Right kidney (tissue), 9 donors: ENCODE results near the gene PCDHGA11.
"Not testable (repeated sequence)": the region's sequence is repeated elsewhere in the genome, so short reads cannot be mapped to it uniquely, and the experiment has no call there.

Experiments used
- DNase-seq: peaks from one replicate; pipeline ENCODE4 v3.0.0-alpha.2; 2016
- long read RNA-seq, 8 donors: transcript quantifications; one replicate each; lab custom pipeline, GENCODE V29; 2026

The PCDHGA11 gene
- long read RNA-seq, donor 1, full-length matches to known transcripts = 2 of 2 reads
- long read RNA-seq, donor 1, partial matches to known transcripts = 0 of 2 reads
- long read RNA-seq, donor 1, other reads (novel, unspliced or antisense) = 0 of 2 reads
- long read RNA-seq, donor 2 = 0 reads
- long read RNA-seq, donor 3 = 0 reads
- long read RNA-seq, donor 4, full-length matches to known transcripts = 6 of 6 reads
- long read RNA-seq, donor 4, partial matches to known transcripts = 0 of 6 reads
- long read RNA-seq, donor 4, other reads (novel, unspliced or antisense) = 0 of 6 reads
- long read RNA-seq, donor 5, partial matches to known transcripts = 0 of 2 reads
- long read RNA-seq, donor 5, other reads (novel, unspliced or antisense) = 0 of 2 reads
- long read RNA-seq, donor 6, full-length matches to known transcripts = 5 of 5 reads
- long read RNA-seq, donor 6, partial matches to known transcripts = 0 of 5 reads
- long read RNA-seq, donor 6, other reads (novel, unspliced or antisense) = 0 of 5 reads
- long read RNA-seq, donor 7, full-length matches to known transcripts = 6 of 6 reads
- long read RNA-seq, donor 7, partial matches to known transcripts = 0 of 6 reads
- long read RNA-seq, donor 7, other reads (novel, unspliced or antisense) = 0 of 6 reads
- long read RNA-seq, donor 8, partial matches to known transcripts = 0 of 3 reads
- long read RNA-seq, donor 8, other reads (novel, unspliced or antisense) = 0 of 3 reads

DNA sequence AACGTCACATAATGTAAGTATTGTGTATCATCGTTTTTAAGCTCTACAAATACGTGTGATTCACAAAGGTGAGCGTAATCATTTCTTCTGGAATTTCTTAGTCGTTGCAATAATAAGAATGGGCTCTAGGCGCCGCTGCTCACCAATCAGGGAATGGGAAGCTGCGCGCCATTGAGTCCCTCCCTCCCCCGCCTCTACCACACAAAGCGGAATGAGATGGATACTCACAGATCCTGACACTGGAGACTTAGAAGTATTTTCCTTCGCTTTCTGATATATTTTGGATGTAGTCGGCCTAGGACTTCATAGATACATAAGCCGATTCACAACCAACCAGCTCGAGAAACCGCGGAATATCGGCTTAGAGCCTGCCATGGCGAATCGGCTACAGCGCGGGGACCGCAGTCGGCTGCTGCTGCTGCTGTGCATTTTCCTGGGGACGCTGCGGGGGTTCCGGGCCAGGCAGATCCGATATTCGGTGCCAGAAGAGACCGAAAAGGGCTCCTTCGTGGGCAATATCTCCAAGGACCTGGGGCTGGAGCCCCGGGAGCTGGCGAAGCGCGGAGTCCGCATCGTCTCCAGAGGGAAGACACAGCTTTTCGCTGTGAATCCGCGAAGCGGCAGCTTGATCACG, at the start of gene PCDHGA11:
TSS of gene PCDHGA11 (plus strand) at position 197 of the 634 bp plus-strand sequence. CDS start at position 374, 177 bp downstream.
- peak; percentile 41 for DNase-seq

- no peak for DNase-seq
These were observed 49.0 kb upstream of the PCDHGA11 start for GRCh38 chr5:141371572-141372475.

DNA sequence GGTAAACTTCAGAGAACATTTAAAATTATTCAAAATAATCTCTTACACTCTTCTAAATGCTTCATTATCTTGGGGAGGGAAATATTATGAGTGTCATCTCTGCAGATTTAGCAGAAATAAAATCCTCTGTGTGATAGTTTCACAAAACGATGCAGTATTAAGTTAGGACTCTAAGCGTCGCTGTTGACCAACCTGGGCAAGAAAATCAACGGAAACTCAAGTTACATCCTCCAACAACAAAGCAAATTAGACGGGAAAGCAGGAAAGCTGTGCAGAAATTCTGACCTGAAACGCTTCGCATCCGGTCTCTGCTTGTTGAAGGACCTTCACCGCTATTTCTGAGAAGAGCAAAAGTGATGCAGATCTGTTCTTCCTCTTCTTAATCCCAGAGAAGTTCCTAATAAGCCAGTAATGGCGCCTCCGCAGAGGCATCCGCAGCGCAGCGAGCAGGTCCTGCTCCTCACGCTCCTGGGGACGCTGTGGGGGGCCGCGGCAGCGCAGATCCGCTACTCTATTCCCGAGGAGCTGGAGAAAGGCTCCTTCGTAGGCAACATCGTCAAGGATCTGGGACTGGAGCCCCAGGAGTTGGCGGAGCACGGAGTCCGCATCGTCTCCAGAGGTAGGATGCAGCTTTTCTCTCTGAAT, 47.1 kb upstream of the PCDHGA11 start, which contains the start of gene PCDHGA6:
TSS of gene PCDHGA6 (plus strand) at position 219 of the 645 bp plus-strand sequence. CDS start at position 412, 193 bp downstream.
- DNase-seq = peak; percentile 41

DNA sequence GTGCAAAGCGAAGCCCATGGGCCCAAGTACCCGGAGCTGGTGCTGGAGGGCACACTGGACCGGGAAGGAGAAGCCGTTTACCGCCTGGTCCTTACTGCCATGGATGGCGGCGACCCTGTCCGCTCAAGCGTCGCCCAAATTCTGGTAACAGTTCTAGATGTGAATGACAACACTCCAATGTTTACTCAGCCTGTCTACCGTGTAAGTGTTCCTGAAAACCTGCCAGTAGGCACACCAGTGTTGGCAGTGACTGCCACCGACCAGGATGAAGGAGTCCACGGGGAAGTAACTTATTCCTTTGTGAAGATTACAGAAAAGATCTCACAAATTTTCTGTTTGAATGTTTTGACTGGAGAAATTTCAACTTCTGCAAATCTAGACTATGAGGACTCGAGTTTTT, 46.2 kb upstream of the PCDHGA11 start:
- DNase-seq = no peak

GRCh38 chr5:141375444-141376155, 45.3 kb upstream of the PCDHGA11 start:
- DNase-seq = not testable (repeated sequence)

DNA sequence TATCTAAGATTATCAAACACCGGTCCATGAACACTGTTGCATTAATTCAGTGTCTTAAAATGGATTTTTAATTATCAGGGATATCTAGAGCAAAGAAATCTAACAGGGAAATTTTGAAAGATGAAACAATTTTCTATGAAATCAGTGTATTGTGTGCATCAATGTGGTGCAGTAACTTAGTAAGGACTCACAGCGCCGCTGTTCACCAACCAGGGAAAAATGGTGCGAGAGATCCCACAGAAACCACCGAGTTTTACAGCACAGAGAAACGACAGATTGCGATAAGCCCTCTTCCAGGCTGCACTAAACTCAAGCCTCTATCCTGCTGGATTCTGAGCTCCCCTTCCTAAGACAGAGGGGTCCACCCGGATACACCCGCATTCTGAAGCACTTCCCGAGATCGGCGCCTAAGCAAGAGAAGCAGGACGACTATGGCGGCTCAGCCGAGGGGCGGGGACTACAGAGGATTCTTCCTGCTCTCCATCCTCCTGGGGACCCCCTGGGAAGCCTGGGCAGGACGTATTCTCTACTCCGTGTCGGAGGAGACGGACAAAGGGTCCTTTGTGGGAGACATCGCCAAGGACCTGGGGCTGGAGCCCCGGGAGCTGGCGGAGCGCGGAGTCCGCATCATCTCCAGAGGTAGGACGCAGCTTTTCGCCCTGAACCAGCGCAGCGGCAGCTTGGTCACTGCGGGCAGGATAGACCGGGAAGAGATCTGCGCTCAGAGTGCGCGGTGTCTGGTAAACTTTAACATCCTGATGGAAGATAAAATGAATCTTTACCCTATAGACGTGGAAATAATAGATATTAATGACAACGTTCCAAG, 38.2 kb upstream of the PCDHGA11 start, which contains the start of gene PCDHGA7:
TSS of gene PCDHGA7 (plus strand) at position 274 of the 826 bp plus-strand sequence. CDS start at position 432, 158 bp downstream.
- peak; percentile 19 for DNase-seq

- DNase-seq = no peak
These were observed 37.5 kb upstream of the PCDHGA11 start for GRCh38 chr5:141383345-141383744.

GRCh38 chr5:141384471-141385267, 36.2 kb upstream of the PCDHGA11 start:
- no peak for DNase-seq

- DNase-seq = peak; percentile 20
These were observed 33.1 kb upstream of the PCDHGA11 start, which contains the start of gene PCDHGB4 for GRCh38 chr5:141387557-141388311. TSS of gene PCDHGB4 (plus strand) at chr5:141387698. CDS start at chr5:141387885, 187 bp downstream.

DNA sequence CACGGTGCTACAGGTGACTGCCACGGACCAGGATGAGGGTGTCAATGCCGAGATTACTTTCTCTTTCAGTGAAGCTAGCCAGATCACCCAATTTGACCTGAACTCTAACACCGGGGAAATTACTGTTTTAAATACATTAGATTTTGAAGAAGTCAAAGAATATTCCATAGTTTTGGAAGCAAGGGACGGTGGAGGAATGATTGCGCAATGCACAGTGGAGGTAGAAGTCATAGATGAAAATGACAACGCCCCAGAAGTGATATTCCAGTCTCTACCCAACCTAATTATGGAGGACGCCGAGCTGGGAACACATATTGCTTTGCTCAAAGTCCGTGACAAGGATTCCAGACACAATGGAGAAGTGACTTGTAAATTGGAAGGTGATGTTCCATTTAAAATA, 32.2 kb upstream of the PCDHGA11 start:
- no peak for DNase-seq

DNA sequence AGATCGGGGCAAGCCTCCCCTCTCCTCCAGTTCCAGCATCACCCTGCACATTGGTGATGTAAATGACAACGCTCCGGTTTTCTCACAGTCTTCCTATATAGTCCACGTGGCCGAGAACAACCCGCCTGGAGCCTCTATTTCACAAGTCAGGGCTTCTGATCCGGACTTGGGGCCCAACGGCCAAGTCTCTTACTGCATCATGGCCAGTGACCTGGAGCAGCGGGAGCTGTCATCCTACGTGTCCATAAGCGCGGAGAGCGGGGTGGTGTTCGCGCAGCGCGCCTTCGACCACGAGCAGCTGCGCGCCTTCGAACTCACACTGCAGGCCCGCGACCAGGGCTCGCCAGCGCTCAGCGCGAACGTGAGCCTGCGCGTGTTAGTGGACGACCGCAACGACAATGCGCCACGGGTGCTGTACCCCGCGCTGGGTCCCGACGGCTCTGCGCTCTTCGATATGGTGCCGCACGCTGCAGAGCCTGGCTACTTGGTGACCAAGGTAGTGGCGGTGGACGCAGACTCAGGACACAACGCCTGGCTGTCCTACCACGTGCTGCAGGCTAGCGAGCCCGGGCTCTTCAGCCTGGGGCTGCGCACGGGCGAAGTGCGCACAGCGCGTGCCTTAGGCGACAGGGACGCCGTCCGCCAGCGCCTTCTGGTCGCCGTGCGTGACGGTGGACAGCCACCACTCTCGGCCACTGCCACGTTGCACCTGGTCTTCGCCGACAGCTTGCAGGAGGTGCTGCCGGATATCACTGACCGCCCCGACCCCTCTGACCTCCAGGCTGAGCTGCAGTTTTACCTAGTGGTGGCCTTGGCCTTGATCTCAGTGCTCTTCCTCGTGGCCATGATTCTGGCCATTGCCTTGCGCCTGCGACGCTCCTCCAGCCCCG, 31.5 kb upstream of the PCDHGA11 start:
- no peak for DNase-seq

GRCh38 chr5:141392429-141393198, 28.2 kb upstream of the PCDHGA11 start, which contains the start of gene PCDHGA8:
TSS of gene PCDHGA8 (plus strand) at chr5:141392633. CDS start at chr5:141392814, 181 bp downstream.
- no peak for DNase-seq

GRCh38 chr5:141393267-141393666, 27.6 kb upstream of the PCDHGA11 start:
- no peak for DNase-seq

GRCh38 chr5:141394401-141395187, 26.3 kb upstream of the PCDHGA11 start:
- DNase-seq = not testable (repeated sequence)
